Fibroblast of mammary gland (primary cell): Measurements from ENCODE around the gene INSIG1.

Experiments
- DNase-seq: peaks from one replicate; pipeline ENCODE4 v3.0.0-alpha.2; 2010; ENCODE audit warnings: low read depth
- H3K4me3 ChIP-seq: 2 replicates; pipeline ENCODE4 v1.5.1; 2011; ENCODE audit warnings: low read depth, mild to moderate bottlenecking, low read length, moderate library complexity; ENCODE audit not compliant: control insufficient read depth
- CTCF ChIP-seq: conservative IDR thresholded peaks from 2 replicates; pipeline ENCODE4 v1.5.1; 2011; ENCODE audit warnings: low read depth, low read length, inconsistent platforms; ENCODE audit not compliant: control insufficient read depth, insufficient read depth

The INSIG1 gene

GRCh38 chr7:155265144-155265543 is 32.5 kb upstream of the INSIG1 start:
- TF ChIP-seq CTCF, result no peak
- DNase-seq, result no peak
- no peak overlapping the region for H3K4me3 ChIP-seq

- DNase-seq, result no peak
- no peak overlapping the region for H3K4me3 ChIP-seq
- TF ChIP-seq CTCF, result no peak
Observed at GRCh38 chr7:155265961-155266360, 31.7 kb upstream of the INSIG1 start.

GRCh38 chr7:155266440-155266839 is 31.2 kb upstream of the INSIG1 start:
- H3K4me3 ChIP-seq, result no peak overlapping the region
- DNase-seq, result no peak
- no peak for TF ChIP-seq CTCF

- H3K4me3 ChIP-seq, result no peak overlapping the region
- no peak for DNase-seq
- TF ChIP-seq CTCF, result no peak
Observed at GRCh38 chr7:155267023-155267422, 30.7 kb upstream of the INSIG1 start.

GRCh38 chr7:155267436-155267835 is 30.2 kb upstream of the INSIG1 start:
- DNase-seq, result no peak
- no peak overlapping the region for H3K4me3 ChIP-seq
- TF ChIP-seq CTCF, result no peak

- no peak overlapping the region for H3K4me3 ChIP-seq
- no peak for DNase-seq
- no peak for TF ChIP-seq CTCF
Observed at GRCh38 chr7:155268211-155268610, 29.5 kb upstream of the INSIG1 start.
